Cardiac muscle cell (in vitro differentiated cells and primary cell): ENCODE data around the gene PHTF1. TPM values are rescaled to one million over a fixed set of nuclear protein-coding genes. Genes with fewer than 3 reads are reported as not detected.

Experiments
- DNase-seq, 2 donors: peaks; one replicate each; pipeline versions ENCODE4 v3.0.0 to v3.0.0-alpha.2; 2010 to 2017; ENCODE audit warnings: low read depth in 1 of 2, low spot score in 1 of 2
- H3K27ac ChIP-seq: fragments of 200-600 bp; sonication (generic); 2 replicates; pipeline ENCODE4 v1.5.1; 2016
- H3K27me3 ChIP-seq: fragments of 200-600 bp; sonication (generic); 2 replicates; pipeline ENCODE4 v1.6.0; 2016; ENCODE audit warnings: control low read depth
- H3K36me3 ChIP-seq: fragments of 200-600 bp; sonication (generic); 2 replicates; pipeline ENCODE4 v1.5.1; 2016; ENCODE audit warnings: control low read depth
- H3K4me1 ChIP-seq: fragments of 200-600 bp; sonication (generic); 2 replicates; pipeline ENCODE4 v1.8.1; 2017; ENCODE audit warnings: low read depth, mild to moderate bottlenecking, mixed run types
- H3K4me3 ChIP-seq: fragments of 200-600 bp; sonication (generic); 2 replicates; pipeline ENCODE4 v1.5.1; 2016; ENCODE audit warnings: mild to moderate bottlenecking
- H3K9me3 ChIP-seq: fragments of 200-600 bp; sonication (generic); 2 replicates; pipeline ENCODE4 v1.5.1; 2017; ENCODE audit warnings: low read depth, mild to moderate bottlenecking, control low read depth
- polyA plus RNA-seq: library from polyadenylated mRNA; unstranded; fragments of >200 nt; fragmentation: Nextera tagmentation; extraction: Ambion mirVana; gene quantifications from 2 replicates; pipeline ENCODE4 v1.2.1, GENCODE V29; 2016
- total RNA-seq: library from RNA; depleted of rRNA; stranded (reverse); fragments of >200 nt; gene quantifications from 2 replicates; pipeline ENCODE4 v1.2.3, GENCODE V29; 2016
- TF ChIP-seq, protein P1 (sequence below): IDR thresholded peaks from 2 replicates; pipeline ENCODE4 v1.5.1; 2012; ENCODE audit warnings: low read depth, mild to moderate bottlenecking, low read length

The PHTF1 gene
- total and polyA plus RNA-seq, 2 experiments from 2014 or later: 40.5 to 45.2 TPM

DNA sequence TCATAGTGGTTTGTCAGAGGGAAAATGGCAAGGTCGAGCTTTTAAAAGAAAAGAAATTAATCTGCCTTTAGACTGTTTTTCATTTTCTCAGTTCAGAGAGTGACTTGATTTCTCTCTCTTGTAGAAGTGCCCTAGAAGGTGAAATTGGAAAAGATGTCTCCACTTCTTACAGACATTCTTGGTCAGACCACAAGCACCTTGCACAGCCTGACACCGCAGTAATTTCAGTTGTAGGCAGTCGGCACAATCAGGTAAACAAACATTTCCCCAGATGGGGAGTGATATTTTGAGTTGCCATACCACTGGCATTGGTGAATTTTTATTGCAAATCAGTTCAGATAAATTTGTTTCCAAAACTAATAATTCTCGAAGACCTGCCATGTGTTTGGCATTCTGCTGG is 86.8 kb downstream of the PHTF1 start:
- H3K27me3 ChIP-seq: no peaks in the 10 kb centered on the region
- H3K9me3 ChIP-seq: no peaks in the 10 kb centered on the region
- DNase-seq: no peak
- TF ChIP-seq, protein P1, sequence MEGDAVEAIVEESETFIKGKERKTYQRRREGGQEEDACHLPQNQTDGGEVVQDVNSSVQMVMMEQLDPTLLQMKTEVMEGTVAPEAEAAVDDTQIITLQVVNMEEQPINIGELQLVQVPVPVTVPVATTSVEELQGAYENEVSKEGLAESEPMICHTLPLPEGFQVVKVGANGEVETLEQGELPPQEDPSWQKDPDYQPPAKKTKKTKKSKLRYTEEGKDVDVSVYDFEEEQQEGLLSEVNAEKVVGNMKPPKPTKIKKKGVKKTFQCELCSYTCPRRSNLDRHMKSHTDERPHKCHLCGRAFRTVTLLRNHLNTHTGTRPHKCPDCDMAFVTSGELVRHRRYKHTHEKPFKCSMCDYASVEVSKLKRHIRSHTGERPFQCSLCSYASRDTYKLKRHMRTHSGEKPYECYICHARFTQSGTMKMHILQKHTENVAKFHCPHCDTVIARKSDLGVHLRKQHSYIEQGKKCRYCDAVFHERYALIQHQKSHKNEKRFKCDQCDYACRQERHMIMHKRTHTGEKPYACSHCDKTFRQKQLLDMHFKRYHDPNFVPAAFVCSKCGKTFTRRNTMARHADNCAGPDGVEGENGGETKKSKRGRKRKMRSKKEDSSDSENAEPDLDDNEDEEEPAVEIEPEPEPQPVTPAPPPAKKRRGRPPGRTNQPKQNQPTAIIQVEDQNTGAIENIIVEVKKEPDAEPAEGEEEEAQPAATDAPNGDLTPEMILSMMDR: no peak
- H3K4me1 ChIP-seq: no peaks in the 10 kb centered on the region
- no peak overlapping the region for H3K27ac ChIP-seq
- H3K4me3 ChIP-seq: no peak overlapping the region
- peaks cover 2% of the 10 kb centered on the region for H3K36me3 ChIP-seq

DNA sequence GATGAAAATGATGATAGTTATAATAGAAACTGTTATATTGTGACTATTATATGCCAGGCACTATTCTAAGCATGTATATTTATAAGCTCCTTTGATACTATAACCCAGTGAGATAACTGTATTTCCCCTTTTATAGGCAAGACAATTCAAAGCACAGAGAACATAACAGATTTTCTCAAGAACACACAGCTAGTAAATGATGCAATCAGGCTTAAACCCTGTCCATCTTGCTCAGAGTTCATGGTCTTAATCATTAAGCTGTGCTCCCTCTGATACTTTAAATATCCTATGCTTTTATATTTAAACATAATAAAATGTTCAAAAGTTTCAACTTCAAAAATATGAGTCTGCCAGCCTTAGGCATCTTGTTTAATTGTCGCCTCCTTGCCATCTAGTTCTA is 88.6 kb downstream of the PHTF1 start:
- H3K4me3 ChIP-seq: no peak overlapping the region
- no peaks in the 10 kb centered on the region for H3K4me1 ChIP-seq
- TF ChIP-seq, protein P1: no peak
- H3K27ac ChIP-seq: no peak overlapping the region
- DNase-seq: no peak
- H3K27me3 ChIP-seq: no peaks in the 10 kb centered on the region
- no peaks in the 10 kb centered on the region for H3K9me3 ChIP-seq
- peaks cover 2% of the 10 kb centered on the region for H3K36me3 ChIP-seq

DNA sequence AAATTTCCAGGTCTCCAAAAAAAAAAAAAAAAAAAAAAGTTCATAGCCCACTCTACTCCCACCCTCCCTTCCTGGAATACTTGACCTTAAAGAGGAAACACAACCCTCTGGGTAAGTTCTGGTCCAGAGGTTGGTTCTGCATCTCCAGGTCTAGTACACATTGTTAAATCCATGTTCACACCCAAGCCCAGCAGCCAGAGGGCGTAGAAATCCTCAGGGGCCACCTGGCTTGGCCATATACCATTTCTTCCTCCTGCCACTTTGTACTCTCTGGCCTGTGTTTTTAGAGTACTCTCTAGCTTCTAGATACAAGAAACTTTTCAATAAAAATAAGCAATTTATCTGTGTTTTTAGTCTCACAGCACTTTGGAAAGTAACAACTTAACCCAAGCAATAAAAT is 89.3 kb downstream of the PHTF1 start:
- no peak for DNase-seq
- Histone ChIP-seq H3K9me3 (no peaks in the 10 kb centered on the region), H3K4me3 (no peak overlapping the region), H3K36me3 (peaks cover 2% of the 10 kb centered on the region), H3K27ac (no peak overlapping the region), H3K4me1 (no peaks in the 10 kb centered on the region), H3K27me3 (no peaks in the 10 kb centered on the region)
- TF ChIP-seq, protein P1: no peak

DNA sequence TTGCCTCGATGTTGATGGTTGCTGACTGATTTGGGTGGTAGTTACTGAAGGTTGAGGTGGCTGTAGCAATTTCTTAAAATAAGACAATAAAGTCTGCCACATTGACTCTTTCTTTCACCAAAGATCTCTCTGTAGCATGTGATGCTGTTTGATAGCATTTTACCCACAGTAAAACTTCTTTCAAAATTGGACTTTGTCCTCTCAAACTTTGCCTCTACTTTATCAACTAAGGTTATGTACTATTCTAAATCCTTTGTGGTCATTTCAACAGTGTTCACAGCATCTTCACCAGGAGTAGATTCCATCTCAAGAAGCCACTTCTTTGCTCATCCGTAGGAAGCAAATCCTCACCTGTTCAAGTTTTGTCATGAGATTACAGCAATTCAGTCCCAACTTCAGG is 93.2 kb downstream of the PHTF1 start:
- Histone ChIP-seq H3K4me3 (no peak overlapping the region), H3K9me3 (no peaks in the 10 kb centered on the region), H3K27me3 (no peaks in the 10 kb centered on the region), H3K27ac (no peak overlapping the region), H3K36me3 (no peaks in the 10 kb centered on the region), H3K4me1 (no peaks in the 10 kb centered on the region)
- TF ChIP-seq, protein P1: no peak
- no peak for DNase-seq

DNA sequence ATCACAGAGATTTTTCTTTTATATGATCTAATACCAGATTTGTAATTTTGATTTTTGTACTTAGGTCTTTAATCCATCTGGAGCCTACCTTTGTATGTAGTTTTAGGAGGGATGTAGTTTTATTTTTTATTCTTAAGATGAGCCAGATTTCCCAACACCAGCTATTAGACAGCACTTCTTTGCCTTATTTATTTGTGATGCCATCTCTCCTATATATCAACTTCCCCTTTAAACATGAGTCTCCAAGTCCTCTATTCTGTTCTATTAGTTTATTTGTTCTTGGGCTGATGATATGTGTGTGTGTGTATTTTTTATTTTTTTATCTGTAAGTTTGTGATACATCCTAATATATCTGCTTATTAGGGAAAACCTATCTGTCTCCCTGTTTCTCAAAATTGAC is 94.2 kb downstream of the PHTF1 start:
- DNase-seq: no peak
- H3K9me3 ChIP-seq: no peaks in the 10 kb centered on the region
- H3K4me1 ChIP-seq: no peaks in the 10 kb centered on the region
- H3K4me3 ChIP-seq: no peak overlapping the region
- H3K27ac ChIP-seq: no peak overlapping the region
- H3K36me3 ChIP-seq: no peaks in the 10 kb centered on the region
- TF ChIP-seq, protein P1: no peak
- no peaks in the 10 kb centered on the region for H3K27me3 ChIP-seq
